GM04504 (cell line): Measurements from ENCODE around the gene SLC25A42.
A peak's percentile ranks its signal among the peaks of the same experiment; 100 is the strongest.
"Not testable (repeated sequence)": the region's sequence is repeated elsewhere in the genome, so short reads cannot be mapped to it uniquely, and the experiment has no call there.

Experiments
- DNase-seq: peaks from one replicate; pipeline ENCODE4 v3.0.0-alpha.2; 2012; ENCODE audit warnings: low read depth

Gene SLC25A42

DNA sequence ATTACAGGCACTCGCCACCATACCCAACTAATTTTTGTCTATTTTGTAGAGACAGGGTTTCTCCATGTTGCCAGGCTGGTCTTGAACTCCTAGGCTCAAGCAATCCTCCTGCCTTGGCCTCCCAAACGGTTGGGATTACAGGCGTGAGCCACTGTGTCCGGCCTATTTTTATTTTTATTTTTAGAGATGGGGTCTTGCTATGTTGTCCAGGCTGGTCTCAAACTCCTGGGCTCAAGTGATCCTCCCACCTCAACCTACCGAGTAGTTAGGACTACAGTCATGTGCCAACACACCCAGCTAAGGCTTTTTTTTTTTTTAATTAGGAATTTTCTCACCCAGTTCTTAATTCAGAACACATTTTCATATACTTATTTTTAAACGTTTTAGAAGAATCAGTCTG is 71.9 kb downstream of the SLC25A42 start:
- not testable (repeated sequence) for DNase-seq

DNA sequence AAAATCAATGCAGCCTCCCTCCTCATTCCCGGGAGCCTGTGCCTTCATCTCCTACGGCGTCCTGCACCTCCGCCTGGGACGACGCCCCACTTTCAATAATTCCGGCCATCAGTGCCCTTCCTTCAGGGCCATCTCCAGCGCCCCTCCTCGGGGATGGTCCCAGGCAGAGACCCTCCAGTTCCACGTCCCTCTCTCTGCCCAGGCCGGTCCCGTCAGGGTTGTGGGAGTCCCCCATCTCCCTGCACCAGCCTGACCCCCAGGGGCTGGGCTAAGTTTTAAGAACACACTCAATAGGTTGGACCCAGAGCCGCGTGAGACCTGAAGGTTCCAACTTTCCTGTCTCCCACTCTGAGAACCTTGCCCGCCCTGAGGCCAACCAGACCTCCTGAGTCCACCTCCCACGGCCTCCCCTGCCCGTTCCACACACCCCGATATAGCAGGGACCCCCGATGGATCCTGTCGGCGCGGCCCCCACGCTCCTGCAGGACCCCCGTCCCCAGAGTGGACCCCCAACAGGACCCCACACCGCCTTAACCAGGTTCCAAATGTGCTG is 73.8 kb downstream of the SLC25A42 start:
- DNase-seq: no peak

DNA sequence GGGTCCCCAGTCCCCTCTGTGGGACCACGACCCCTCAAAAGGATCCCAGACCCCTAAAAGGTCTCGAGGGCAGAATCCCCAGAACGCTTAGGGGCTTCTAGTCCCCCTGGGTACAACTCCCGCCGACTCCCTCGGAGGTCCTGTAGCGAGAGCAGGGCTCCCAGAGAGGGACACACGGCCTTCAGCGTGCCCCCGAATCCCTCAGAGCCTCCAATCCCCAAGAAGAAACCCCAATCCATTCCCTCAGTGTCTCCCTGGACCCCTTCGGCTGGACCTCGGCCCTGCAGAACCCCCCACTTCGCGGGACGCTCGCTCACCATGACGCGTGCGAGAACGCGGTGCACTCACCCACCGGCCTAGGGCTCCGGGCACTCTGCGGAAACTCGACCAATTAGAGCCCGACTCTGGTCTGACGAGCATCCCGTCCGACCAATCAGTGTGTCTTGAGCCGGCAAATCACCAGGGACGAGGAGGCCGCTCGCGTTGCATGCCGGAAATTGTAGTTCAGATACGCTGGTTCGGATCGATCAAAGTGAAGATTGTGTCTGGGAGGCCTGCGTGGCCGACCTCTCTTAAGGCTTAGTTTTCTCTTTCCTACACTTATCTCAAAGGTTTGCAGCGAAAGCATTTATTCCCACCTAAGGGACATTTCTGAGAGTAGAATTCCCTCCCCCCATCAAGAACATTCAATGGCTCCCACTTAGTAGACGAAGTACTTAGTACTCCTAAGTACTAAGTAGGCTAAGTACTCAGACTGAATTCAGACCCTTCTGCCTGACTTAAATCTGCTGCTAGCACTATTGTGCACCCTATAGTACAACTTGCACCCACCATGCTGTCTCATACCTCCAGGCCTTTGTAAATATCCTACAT is 74.6 kb downstream of the SLC25A42 start, which contains the start of gene TMEM161A:
TSS of gene TMEM161A (minus strand) at position 370 of the 873 bp plus-strand sequence. CDS start at position 320, 50 bp downstream.
- DNase-seq: peak; percentile 98

DNA sequence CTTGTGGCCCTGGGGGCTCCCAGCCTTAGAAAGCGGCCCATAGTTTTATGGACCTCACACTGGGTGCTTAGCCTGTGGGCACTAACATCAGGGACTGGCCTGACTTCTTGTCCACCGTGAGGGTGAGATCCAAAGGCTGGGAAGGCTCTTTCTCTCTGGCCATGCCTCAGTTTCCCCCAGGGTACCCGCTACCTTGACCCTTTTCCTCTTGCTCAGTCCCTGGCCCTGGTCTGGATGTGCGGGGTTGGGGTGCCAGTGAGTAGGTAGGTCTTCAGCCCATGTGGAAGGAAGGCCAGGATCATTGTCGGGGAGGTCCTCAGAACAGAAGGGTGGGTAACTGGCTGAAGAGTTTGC is 76.1 kb downstream of the SLC25A42 start:
- DNase-seq: no peak

DNA sequence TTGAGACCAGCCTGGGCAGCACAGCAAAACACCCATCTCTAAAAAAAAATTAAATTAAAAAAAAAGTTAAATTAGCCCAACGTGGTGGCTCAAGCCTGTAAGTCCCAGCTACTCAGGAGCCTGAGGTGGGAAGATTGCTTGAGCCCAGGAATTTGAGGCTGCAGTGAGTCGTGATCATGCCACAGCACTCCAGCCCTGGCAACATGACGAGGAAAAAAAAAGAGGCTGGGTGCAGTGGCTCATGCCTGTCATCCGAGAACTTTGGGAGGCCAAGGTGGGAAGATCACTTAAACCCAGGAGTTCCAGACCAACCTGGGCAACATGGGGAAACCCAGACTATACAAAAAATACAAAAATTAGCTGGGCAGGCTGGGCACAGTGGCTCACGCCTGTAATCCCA is 76.7 kb downstream of the SLC25A42 start:
- DNase-seq: no peak

DNA sequence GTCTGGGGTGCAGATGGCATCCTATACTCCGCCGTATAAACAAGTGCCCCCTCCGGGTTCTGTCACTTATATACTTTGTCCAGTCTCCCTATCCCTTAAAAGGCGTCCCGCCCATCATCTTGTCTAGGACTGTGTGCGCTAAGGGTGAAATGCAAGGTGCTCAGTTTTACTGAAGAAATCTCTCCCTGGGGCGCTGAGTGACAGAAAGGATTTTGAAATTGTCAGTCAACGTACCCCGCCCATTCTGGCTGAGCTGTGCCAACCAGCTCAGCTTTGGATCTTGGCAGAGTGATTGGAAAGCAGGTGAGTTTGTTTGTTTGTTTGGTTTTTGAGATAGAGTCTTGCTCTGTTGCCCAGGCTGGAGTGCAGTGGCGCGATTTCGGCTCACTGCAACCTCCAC is 78.6 kb downstream of the SLC25A42 start:
- DNase-seq: no peak

DNA sequence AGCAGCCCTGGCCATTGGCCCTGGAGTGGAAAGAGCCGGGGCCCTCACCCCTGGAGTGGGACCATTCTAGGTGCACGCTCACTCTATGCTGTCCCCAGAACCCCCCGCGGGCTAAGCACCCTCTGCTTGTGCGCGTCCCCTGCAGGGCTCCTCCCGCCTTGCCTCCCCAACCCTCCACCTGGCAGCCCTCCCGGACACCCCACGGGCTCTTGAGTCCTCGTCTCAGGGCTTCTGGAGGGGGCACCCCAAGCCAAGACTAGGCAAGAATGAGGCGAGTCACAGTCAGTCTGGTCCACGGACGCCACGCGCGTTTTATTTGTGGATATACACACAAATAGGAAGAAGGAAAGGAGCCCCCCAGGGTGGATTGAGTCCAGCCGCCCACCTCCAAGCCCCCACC is 81.5 kb downstream of the SLC25A42 start:
- no peak for DNase-seq

DNA sequence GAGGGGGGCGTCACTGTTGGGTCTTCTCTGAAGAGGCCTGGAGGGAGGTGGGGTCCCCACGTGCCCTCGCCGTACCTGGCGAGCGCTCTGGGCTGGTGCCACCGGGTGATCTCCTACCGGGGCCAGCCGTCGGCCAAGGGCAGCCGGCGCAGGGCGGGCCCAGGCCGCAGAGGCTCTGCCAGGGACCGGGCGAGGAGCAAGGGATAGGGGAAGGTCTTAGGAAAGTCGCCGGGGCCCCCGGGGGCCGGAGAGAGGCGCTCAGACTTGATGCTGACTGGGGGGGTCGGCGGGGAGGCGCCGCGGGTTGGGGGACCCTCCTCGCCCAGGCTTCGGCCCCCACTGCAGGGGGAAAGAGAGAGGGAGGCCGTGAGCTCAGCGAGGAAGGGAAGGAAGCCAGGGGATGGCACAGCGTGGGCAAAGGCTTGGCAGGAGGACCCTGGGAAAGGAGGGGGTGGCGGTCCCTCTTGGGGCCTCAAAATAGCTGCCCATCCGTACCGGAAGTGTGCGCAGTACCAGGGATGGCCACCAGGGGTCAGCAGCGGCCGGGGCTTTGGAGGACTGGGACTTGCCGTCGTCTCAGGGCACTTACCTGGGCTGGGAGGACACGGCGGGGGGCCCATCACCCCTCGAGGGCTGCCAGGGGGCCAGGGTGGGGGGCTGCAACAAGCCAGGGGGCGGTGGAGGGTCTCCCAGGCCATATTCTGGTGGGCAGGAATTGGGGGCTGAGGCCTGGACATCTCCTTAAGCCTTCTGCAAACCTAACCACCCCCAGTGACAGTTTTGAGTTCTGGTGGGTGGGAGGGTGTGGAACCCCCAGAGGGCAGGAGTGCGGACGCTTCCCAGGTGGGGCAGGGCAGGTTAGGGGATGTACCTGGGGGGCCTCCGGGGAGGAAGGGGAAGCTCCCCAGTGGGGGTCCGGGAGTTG is 82.2 kb downstream of the SLC25A42 start:
- peak; percentile 24 for DNase-seq

DNA sequence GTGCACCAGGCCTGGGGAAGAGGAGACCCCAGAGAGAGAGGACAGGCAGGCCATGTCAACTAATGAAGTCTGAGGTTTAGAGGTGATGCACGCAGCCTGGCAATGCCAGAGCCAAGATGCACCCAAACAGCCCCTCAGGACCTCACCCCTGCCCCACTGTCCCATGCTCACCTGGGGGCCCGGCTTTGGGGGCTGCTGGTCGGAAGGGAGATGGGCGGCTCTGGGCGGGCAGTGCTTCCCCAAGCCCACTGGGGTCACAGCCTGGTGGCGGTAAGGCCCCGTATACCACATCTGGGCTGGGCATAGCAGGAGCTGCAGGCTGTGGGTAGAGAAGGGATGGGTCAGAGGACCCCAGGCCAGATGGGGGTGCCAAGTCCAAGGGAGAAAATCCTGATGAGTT is 83.1 kb downstream of the SLC25A42 start:
- no peak for DNase-seq

DNA sequence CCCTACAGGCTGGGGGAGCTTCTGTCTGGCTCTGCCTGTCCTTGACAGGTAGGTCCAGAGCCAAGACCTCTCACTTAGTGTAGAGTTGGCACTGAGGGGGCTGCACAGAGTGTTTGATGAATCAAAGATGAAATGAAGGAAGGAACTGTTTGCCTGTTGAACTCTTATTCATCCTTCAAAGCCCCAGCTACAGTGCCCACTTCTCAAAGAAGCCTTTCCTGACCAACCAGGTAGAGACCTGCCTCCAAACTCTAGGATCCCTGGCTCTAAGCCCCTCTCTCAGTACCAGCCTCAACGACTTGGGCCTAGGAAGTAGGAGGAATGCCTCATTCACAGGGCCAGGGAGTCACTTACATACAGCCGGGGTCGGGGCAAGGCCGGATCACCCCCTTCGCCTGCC is 83.5 kb downstream of the SLC25A42 start:
- no peak for DNase-seq

DNA sequence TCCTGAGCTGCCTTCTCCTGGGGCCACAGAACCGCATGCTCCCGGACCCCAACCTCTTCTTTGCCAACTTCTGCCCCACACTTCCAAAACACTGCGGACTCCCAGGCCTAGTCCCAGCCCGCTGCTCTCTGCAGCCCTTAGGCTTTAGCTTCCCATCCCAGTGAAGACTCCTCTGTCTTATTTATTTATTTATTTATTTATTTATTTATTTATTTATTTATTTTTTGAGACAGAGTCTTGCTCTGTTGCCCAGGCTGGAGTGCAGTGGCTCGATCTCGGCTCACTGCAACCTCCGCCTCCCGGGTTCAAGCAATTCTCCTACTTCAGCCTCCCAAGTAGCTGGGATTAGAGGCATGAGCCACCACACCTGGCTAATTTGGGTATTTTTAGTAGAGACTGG is 84.7 kb downstream of the SLC25A42 start:
- DNase-seq: not testable (repeated sequence)

DNA sequence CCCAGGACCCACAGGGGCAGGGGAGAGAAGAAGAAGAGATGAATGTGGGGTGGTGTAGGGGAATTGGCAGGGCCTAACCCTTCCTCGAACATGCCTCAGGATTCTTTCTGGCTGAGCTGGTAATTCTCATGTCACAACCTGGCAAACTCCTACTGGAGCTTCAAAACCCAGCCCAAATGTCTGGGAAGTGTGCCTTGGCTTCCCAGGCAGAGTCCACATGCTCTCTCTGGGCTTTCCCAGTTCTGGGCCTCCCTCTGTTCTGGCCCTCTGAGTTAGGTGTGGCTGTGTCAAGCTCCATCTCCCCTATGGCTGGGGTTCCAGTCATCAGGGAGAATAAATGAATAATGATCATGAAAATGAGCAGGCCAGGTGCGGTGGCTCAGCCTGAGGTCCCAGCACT is 85.6 kb downstream of the SLC25A42 start:
- no peak for DNase-seq

DNA sequence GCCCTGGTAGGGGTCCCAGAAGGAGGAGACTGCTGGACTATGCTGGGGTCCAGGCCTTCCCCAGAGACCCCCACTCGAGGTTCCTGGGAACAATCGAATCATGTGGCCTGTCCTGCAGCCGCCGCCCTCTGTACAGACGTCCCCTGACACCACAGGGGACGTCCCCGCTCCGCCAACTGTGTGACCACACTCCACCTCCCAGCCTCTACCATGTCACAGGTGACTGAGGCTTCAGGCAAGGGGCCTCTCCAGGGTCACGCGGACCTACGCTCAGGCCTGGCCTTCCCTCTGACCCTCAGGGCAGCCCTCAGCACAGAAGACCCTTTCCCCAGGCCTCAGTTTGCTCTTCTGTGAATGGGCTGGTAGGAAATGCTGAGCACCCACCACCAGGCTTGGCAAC is 87.6 kb downstream of the SLC25A42 start:
- no peak for DNase-seq

DNA sequence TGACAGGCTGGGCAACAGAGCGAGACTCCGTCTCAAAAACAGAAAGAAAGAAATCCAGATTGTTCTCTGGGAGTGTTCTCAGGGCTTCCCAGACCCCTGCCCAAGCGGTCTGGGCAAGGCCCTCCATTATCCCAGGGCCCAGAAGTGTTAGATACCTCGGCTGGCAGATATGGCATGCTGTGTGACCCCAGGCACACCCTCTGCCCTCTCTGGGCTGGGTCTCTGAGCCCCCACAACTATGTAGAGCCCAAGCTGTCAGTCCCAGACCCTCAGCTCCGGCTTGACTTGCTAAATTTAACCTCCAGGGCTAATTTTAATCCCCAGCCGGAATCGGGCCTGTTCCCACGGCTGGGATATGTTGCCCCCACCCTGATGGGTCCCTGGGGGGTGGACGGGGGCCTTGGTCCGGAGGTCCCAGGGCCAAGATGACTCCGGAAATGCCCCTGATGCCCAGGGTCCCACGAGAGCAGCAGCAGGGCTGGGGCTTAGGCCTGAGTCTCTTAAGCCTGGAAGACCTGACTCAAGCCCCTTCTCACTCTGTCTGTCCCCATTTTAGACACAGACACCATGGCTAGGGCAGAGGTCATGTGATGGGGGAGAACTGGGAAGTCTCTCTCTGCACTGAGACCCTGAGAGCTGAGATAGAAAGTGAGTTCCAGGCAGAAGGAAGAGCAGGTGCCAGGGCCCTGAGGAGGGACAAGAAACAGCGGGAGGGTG is 89.0 kb downstream of the SLC25A42 start:
- no peak for DNase-seq

DNA sequence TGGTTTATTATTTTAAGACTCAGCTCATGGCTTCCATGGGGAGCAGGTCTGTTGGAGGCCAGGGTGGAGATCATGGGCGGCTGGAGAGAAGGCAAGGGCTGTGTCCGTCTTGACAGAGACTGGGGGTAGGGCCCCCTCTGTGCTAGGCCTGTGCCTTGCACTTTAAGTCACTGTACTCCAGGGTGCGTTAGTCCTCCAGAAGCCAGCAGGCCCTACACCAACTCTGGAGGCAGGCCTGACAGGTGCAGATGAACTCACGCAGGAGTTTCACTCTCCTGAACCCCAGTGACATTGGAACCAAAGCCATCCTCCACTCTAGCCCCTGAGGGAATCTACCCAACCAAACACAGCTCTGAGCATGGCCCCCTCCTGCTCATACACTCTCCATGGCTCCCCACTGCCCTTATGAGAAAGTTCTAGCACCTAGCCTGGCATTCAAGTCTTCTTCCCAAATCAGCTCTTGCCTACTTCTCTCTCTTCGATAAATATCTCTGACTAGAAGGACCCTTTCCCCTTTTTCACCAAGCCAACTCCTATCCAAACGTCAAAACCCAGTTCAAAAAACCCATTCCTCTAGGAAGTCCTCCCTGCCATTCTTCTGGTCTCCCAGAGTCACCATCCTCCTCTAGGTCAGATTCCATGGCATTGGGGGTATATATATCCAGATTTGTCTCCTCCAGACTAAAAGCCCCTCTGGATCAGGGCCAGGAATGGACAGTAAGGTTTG is 91.1 kb downstream of the SLC25A42 start:
- DNase-seq: no peak

DNA sequence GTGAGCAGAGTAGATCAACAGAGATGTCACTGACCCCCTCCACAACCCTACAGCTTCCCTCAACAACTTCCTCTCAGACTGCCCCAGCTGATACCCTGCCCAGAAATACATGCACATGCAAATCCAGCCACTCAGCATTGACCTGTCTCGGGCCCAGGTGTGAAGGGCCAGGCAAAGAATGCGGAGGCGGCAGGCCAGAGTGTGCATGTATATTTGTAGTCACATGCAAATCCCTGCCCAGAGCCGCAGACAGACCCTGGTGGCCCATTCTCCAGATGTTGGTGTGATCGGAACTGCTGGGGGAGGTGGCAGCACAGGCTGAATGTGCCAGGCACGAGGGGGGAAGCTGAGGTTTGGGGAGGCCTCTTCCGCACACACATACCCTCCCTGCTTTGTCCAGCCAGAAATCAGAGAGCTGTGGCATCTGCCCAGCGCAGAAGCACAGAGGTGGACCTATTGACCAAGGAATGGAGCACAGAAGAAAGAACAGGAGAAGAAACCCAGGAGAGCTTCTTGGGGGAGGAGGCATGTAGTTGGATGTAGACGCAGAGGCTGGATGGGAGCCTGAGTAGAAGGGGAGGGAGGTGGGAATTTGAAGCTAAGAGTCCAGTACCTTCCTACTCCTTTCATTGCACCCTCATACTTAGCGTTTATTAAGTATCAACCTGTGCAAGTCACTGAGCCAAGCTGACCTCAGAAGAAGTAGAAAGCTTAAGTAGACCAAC is 91.9 kb downstream of the SLC25A42 start:
- DNase-seq: no peak

DNA sequence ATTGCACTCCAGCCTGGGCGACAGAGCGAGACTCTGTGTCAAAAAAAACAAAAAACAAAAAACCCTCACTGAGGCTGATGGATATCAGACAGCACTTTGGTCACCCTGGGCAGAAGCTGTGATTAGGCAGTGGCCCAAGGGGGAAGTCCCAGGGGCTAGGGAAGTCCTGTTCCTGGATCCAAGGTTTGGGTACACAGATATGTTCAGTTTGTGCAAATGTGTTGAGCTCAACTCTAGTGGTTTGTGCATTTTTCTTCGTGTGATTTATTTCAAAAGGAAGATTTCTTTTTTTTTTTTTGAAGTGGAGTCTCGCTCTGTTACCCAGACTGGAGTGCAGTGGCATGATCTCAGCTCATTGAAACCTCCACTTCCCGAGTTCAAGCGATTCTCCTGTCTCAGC is 94.0 kb downstream of the SLC25A42 start:
- no peak for DNase-seq

DNA sequence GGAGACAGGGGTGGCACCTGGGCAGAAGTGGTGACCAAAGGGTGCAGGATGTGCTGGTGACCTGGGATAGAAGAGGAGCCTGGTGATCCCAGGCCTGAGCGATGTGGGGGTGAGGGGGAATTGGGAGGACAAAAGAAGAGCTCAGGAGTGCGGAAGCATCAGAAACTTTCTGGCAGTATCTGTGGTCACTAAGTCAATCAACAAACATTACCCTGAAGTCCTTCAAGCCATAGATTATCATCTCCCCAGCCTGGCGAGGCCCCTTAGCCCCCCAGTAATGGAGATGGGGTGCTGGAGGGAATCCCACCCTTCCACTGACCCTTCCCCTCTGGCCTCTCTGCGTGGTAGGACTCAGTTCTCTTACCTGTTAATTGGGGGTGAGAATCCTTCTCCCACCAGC is 95.7 kb downstream of the SLC25A42 start:
- DNase-seq: no peak

DNA sequence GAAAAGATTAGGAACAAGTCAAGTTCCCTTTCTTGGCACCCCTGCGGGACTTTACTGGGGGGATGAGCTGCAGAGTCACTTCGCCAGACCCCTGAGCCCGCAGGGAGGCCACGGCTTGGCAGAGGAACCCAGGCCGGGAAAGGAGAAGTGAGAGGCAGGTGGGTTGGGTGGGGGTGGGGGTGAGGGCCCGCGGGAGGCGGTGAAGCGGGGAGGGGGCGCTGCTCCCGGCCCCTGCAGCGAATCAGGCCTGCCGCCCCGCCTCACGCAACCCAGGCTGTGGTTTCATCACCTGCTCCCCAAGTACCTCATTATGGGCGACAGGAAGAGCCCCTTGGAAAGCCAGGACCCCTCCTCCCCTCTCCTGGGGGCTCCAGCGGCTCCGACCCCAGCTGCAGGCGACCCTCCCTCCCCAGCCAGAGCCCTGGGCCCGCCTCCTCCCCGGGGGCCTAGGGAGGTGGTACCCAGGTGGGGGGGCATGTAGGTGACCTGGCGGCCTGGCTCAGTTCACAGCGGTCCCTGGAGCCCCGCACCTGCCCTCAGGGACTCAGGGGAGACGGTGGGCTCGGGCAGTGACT is 96.8 kb downstream of the SLC25A42 start:
- no peak for DNase-seq

DNA sequence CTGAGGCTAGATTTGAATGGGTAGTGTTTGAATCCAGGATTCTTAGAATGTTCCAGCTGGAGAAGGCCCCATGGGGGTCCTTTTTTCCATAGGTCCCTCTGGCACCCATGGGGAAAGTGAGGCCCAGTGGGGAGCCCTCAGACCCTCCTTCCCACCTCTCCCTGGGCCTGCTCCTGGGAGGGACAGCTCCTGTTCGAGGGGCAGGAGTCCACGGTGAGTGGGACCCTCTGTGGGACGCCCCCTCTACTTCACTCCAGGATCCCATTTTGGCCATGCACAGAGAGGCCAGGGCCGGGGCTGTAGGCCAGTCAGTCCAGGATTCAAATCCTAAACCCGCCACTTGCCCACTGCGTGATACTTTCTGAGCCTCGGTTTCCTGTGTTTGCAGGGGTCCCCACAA is 98.7 kb downstream of the SLC25A42 start:
- no peak for DNase-seq
